ENCODE measurements around the gene NCKAP5. TPM values are rescaled to one million over a fixed set of nuclear protein-coding genes. Genes with fewer than 3 reads are reported as not detected.

Gene NCKAP5
- total RNA-seq, 1 experiment from 2014 or later = not detected

GRCh38 chr2:133193544-133194361 lies 374.5 kb downstream of the NCKAP5 start:
- H3K9me3 Mint-ChIP-seq (ENCODE audit: unreplicated experiment) = no peaks in the 10 kb centered on the region
- no peaks in the 10 kb centered on the region for H3K4me1 Mint-ChIP-seq (ENCODE audit: insufficient read depth, unreplicated experiment)
- ChIA-PET CTCF (interaction anchor here (0.6 to 0.8 kb wide), 3 partner anchors 19 to 630 kb away, joined by 4 to 5 read pairs (median 4); no protein-coding TSS in a partner anchor), POLR2A (interaction anchor here (0.6 to 0.7 kb wide), 2 partner anchors 34 to 197 kb away, joined by 3 read pairs; no protein-coding TSS in a partner anchor)
- DNase-seq (ENCODE audit: unreplicated experiment) = no peak
- TF ChIP-seq CTCF (IDR thresholded peaks at IDR 0.05; ENCODE audit: unreplicated experiment) = no peak
- H3K27ac Mint-ChIP-seq (ENCODE audit: low read depth, unreplicated experiment) = no peak overlapping the region
- H3K4me3 Mint-ChIP-seq (ENCODE audit: unreplicated experiment) = no peak overlapping the region
- H3K36me3 Mint-ChIP-seq (ENCODE audit: insufficient read depth, unreplicated experiment) = no peaks in the 10 kb centered on the region
- H3K27me3 Mint-ChIP-seq (ENCODE audit: insufficient read depth, unreplicated experiment) = no peaks in the 10 kb centered on the region
- no TSS peak for BruUV-seq (replicated peaks)
- intact Hi-C loops (cut with micrococcal nuclease) = loop anchor here (5.0 kb wide), 1 partner anchor 369 kb away; no protein-coding TSS in a partner anchor

GRCh38 chr2:133192028-133192427 lies 376.2 kb downstream of the NCKAP5 start:
- CTCF ChIA-PET = interaction anchor here (0.6 to 0.7 kb wide), 2 partner anchors 18 to 335 kb away, joined by 3 to 4 read pairs; no protein-coding TSS in a partner anchor
- no peak for TF ChIP-seq CTCF (IDR thresholded peaks at IDR 0.05; ENCODE audit: unreplicated experiment)

GRCh38 chr2:133177196-133177595 lies 391.1 kb downstream of the NCKAP5 start:
- intact Hi-C loops (cut with micrococcal nuclease) = loop anchor here (10.0 kb wide), 1 partner anchor 608 kb away; no protein-coding TSS in a partner anchor
- no TSS peak for BruUV-seq (replicated peaks)

More at GRCh38 chr2:133192028-133192427, 376.2 kb downstream of the NCKAP5 start:
- no peak for DNase-seq (ENCODE audit: unreplicated experiment)
- H3K4me3 Mint-ChIP-seq (ENCODE audit: unreplicated experiment) = no peak overlapping the region
- intact Hi-C loops (cut with micrococcal nuclease) = loop anchor here (5.0 kb wide), 1 partner anchor 370 kb away; no protein-coding TSS in a partner anchor
- peaks cover under 1% of the 10 kb centered on the region for H3K27me3 Mint-ChIP-seq (ENCODE audit: insufficient read depth, unreplicated experiment)
- H3K27ac Mint-ChIP-seq (ENCODE audit: low read depth, unreplicated experiment) = no peak overlapping the region
- POLR2A ChIA-PET = no interaction called here
- H3K4me1 Mint-ChIP-seq (ENCODE audit: insufficient read depth, unreplicated experiment) = no peaks in the 10 kb centered on the region
- H3K36me3 Mint-ChIP-seq (ENCODE audit: insufficient read depth, unreplicated experiment) = no peaks in the 10 kb centered on the region
- BruUV-seq (replicated peaks) = no TSS peak
- no peaks in the 10 kb centered on the region for H3K9me3 Mint-ChIP-seq (ENCODE audit: unreplicated experiment)

More at GRCh38 chr2:133177196-133177595, 391.1 kb downstream of the NCKAP5 start:
- Mint-ChIP-seq H3K27ac (ENCODE audit: low read depth, unreplicated experiment) (no peak overlapping the region), H3K27me3 (ENCODE audit: insufficient read depth, unreplicated experiment) (peaks cover 10% of the 10 kb centered on the region), H3K36me3 (ENCODE audit: insufficient read depth, unreplicated experiment) (no peaks in the 10 kb centered on the region), H3K4me3 (ENCODE audit: unreplicated experiment) (no peak overlapping the region), H3K9me3 (ENCODE audit: unreplicated experiment) (no peaks in the 10 kb centered on the region), H3K4me1 (ENCODE audit: insufficient read depth, unreplicated experiment) (no peaks in the 10 kb centered on the region)
- TF ChIP-seq CTCF (IDR thresholded peaks at IDR 0.05; ENCODE audit: unreplicated experiment) = no peak
- ChIA-PET CTCF (no interaction called here), POLR2A (interaction anchor here (0.6 kb wide), 1 partner anchor 895 kb away, joined by 3 read pairs; no protein-coding TSS in a partner anchor)
- no peak for DNase-seq (ENCODE audit: unreplicated experiment)

Data from MCF 10A (cell line).